ENCODE measurements around the gene B3GALT4. TPM values are rescaled to one million over a fixed set of nuclear protein-coding genes. Genes with fewer than 3 reads are reported as not detected.

The B3GALT4 gene
- total and polyA plus RNA-seq, 2 donors (not counting 1 experiment from before 2014, with no cell fraction given) = 10.2 to 44.1 TPM

DNA sequence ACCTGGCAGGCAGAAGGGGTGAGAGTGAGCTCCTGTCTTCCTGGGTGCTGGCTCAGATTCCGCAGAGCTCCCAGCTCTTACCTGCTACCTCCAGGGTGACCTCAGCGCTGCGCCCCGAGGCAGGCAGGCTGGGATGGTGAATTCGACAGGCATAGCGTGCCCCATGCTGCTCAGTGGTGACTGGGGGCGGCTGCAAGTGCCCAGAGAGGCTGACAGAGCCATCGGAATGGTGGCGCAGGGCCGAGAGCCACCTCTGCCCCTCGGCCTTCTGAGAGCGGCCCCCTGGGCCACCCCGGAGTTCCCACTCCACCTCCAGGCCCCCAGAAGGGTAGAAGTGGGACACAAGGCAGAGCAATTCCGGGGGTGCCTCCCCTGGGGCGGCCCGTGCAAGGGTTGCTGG lies 27.3 kb downstream of the B3GALT4 start:
- Histone ChIP-seq H3K27me3 (replicated peaks in 1 of 4; ENCODE audit: control extremely low read depth in 1 of 4, control insufficient read depth in 3 of 4, insufficient read depth in 4 of 4, low read length in 3 of 4) (no peaks in the 10 kb centered on the region), H2AFZ (ENCODE audit: insufficient read depth, low read depth, low read length, poor library complexity, severe bottlenecking) (no peak overlapping the region), H3K9me3 (ENCODE audit: control extremely low read depth in 1 of 3, control insufficient read depth in 2 of 3, insufficient read depth in 1 of 3, low read length in 2 of 3) (no peaks in the 10 kb centered on the region), H3K36me3 (replicated peaks in 1 of 2; ENCODE audit: control extremely low read depth in 1 of 2, control insufficient read depth in 1 of 2, extremely low read depth in 1 of 2, insufficient read depth in 2 of 2, low read length in 1 of 2) (peaks cover 2 to 64% of the 10 kb centered on the region in 2 experiments), H3K4me3 (ENCODE audit: control extremely low read depth in 1 of 5, extremely low read depth in 1 of 5, insufficient read depth in 1 of 5, low read depth in 2 of 5, low read length in 4 of 5) (no peak overlapping the region), H3K4me2 (replicated peaks; ENCODE audit: low read depth, low read length, poor library complexity, severe bottlenecking) (no peak overlapping the region), H3K9ac (ENCODE audit: low read length) (no peak overlapping the region), H4K20me1 (ENCODE audit: control insufficient read depth, insufficient read depth, low read length, poor library complexity, severe bottlenecking) (peaks cover 58% of the 10 kb centered on the region), H3K27ac (ENCODE audit: low read length in 2 of 2) (no peak overlapping the region), H3K4me1 (ENCODE audit: control insufficient read depth in 2 of 2, insufficient read depth in 2 of 2, low read length in 2 of 2) (peaks cover 25% of the 10 kb centered on the region in 2 donors), H3K79me2 (ENCODE audit: control insufficient read depth, insufficient read depth, low read length) (peaks cover 57% of the 10 kb centered on the region)
- Mint-ChIP-seq H3K27me3 (no peaks in the 10 kb centered on the region), H3K27ac (no peak overlapping the region), H3K9me3 (ENCODE audit: insufficient read depth) (no peaks in the 10 kb centered on the region), H3K4me1 (peaks cover 48% of the 10 kb centered on the region), H3K4me3 (no peak overlapping the region)
- no peak for ATAC-seq (ENCODE audit: low read depth)
- 98% methylated on average over 12 of the region's 16 CpGs for WGBS (ENCODE audit: insufficient coverage)
- TF ChIP-seq, protein P1, sequence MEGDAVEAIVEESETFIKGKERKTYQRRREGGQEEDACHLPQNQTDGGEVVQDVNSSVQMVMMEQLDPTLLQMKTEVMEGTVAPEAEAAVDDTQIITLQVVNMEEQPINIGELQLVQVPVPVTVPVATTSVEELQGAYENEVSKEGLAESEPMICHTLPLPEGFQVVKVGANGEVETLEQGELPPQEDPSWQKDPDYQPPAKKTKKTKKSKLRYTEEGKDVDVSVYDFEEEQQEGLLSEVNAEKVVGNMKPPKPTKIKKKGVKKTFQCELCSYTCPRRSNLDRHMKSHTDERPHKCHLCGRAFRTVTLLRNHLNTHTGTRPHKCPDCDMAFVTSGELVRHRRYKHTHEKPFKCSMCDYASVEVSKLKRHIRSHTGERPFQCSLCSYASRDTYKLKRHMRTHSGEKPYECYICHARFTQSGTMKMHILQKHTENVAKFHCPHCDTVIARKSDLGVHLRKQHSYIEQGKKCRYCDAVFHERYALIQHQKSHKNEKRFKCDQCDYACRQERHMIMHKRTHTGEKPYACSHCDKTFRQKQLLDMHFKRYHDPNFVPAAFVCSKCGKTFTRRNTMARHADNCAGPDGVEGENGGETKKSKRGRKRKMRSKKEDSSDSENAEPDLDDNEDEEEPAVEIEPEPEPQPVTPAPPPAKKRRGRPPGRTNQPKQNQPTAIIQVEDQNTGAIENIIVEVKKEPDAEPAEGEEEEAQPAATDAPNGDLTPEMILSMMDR (IDR thresholded peaks at IDR 0.05) = no peak
- TF ChIP-seq EZH2 (IDR thresholded peaks at IDR 0.05; ENCODE audit: borderline replicate concordance, insufficient read depth, low read depth, low read length, poor library complexity, severe bottlenecking) = no peak
- no peak for DNase-seq
- ChIA-PET CTCF (interaction anchor here (1.0 kb wide), 1 partner anchor 9 kb away, joined by 3 read pairs; no protein-coding TSS in a partner anchor), POLR2A (no interaction called here)
- intact Hi-C loops (cut with micrococcal nuclease) = no loop called here

DNA sequence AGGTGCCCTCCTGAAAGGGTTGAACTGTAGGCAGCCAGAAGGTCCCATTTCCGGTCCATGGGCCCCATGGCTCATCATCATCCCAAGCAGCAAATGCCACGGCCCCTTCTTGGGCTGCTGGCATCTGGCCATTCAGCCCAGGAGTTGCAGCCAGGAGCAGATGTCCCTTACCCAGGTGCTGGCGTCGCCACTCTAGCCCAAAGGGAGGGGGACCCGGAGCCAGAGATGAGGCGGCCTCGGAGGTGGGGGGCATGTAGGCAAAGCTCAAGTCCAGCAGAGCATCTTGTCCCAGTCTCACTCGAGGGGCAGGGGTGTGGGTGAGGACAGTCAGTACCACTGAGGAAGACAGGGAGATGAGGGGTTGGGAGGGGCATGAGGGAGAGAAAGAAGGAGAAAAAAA lies 28.1 kb downstream of the B3GALT4 start:
- ChIA-PET CTCF (no interaction called here), POLR2A (interaction anchor here (0.5 kb wide), 1 partner anchor 34 kb away, joined by 6 read pairs; no protein-coding TSS in a partner anchor)
- WGBS (ENCODE audit: insufficient coverage) = 93% methylated on average over 8 of the region's 8 CpGs
- Histone ChIP-seq H2AFZ (ENCODE audit: insufficient read depth, low read depth, low read length, poor library complexity, severe bottlenecking) (no peak overlapping the region), H3K4me2 (replicated peaks; ENCODE audit: low read depth, low read length, poor library complexity, severe bottlenecking) (no peak overlapping the region), H3K79me2 (ENCODE audit: control insufficient read depth, insufficient read depth, low read length) (peaks cover 65% of the 10 kb centered on the region), H4K20me1 (ENCODE audit: control insufficient read depth, insufficient read depth, low read length, poor library complexity, severe bottlenecking) (peaks cover 65% of the 10 kb centered on the region), H3K27ac (ENCODE audit: low read length in 2 of 2) (peak overlapping the region in 1 of 2 donors; percentile 59), H3K9ac (ENCODE audit: low read length) (no peak overlapping the region), H3K36me3 (replicated peaks in 1 of 2; ENCODE audit: control extremely low read depth in 1 of 2, control insufficient read depth in 1 of 2, extremely low read depth in 1 of 2, insufficient read depth in 2 of 2, low read length in 1 of 2) (peaks cover 2 to 69% of the 10 kb centered on the region in 2 experiments), H3K4me3 (ENCODE audit: control extremely low read depth in 1 of 5, extremely low read depth in 1 of 5, insufficient read depth in 1 of 5, low read depth in 2 of 5, low read length in 4 of 5) (no peak overlapping the region), H3K27me3 (replicated peaks in 1 of 4; ENCODE audit: control extremely low read depth in 1 of 4, control insufficient read depth in 3 of 4, insufficient read depth in 4 of 4, low read length in 3 of 4) (no peaks in the 10 kb centered on the region), H3K9me3 (ENCODE audit: control extremely low read depth in 1 of 3, control insufficient read depth in 2 of 3, insufficient read depth in 1 of 3, low read length in 2 of 3) (no peaks in the 10 kb centered on the region), H3K4me1 (ENCODE audit: control insufficient read depth in 2 of 2, insufficient read depth in 2 of 2, low read length in 2 of 2) (peaks cover 21% of the 10 kb centered on the region in 2 donors)
- Mint-ChIP-seq H3K27me3 (no peaks in the 10 kb centered on the region), H3K4me3 (no peak overlapping the region), H3K27ac (peak overlapping the region; percentile 73), H3K9me3 (ENCODE audit: insufficient read depth) (no peaks in the 10 kb centered on the region), H3K4me1 (peaks cover 41% of the 10 kb centered on the region)
- TF ChIP-seq EZH2 (IDR thresholded peaks at IDR 0.05; ENCODE audit: borderline replicate concordance, insufficient read depth, low read depth, low read length, poor library complexity, severe bottlenecking) = no peak
- TF ChIP-seq, protein P1 (IDR thresholded peaks at IDR 0.05) = no peak
- intact Hi-C loops (cut with micrococcal nuclease) = no loop called here
- DNase-seq (no peak), ATAC-seq (ENCODE audit: low read depth) (no peak)

Data from B cell (primary cell).